ENCODE results near the gene STX8.

DNA sequence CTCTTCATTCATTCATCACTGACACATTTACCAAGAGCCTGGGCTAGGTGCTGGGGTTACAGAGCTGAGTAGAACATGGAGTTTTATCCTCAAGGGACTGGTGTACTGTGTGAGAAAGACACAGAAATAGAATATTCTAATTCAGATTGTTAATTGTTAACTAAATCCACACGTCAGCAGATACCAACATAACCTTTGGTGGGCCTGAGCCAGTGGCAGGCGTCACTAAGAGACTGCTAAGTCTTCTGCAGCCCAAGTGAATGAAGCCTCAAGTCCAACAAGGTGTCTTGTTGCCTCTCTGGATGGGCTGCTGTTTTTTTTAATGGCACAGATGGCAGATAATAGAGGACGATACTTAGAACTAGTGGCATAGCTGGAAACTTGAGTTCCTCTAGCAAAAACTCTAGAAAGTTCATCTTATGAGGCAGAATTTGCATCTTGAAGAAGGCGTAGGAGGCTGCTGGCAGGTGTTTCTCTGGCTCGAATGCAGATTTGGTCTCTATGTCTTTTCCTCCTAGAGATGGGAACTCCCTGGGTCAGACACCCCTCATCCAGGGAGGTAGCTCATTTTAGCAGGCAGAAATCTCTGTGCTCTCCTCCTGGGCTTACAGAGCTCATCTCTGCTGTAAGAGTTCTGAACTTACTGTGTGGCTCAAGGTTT, 374.8 kb downstream of the STX8 start:
- TF ChIP-seq, protein P1, sequence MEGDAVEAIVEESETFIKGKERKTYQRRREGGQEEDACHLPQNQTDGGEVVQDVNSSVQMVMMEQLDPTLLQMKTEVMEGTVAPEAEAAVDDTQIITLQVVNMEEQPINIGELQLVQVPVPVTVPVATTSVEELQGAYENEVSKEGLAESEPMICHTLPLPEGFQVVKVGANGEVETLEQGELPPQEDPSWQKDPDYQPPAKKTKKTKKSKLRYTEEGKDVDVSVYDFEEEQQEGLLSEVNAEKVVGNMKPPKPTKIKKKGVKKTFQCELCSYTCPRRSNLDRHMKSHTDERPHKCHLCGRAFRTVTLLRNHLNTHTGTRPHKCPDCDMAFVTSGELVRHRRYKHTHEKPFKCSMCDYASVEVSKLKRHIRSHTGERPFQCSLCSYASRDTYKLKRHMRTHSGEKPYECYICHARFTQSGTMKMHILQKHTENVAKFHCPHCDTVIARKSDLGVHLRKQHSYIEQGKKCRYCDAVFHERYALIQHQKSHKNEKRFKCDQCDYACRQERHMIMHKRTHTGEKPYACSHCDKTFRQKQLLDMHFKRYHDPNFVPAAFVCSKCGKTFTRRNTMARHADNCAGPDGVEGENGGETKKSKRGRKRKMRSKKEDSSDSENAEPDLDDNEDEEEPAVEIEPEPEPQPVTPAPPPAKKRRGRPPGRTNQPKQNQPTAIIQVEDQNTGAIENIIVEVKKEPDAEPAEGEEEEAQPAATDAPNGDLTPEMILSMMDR (IDR thresholded peaks at IDR 0.05) = no peak
- TF ChIP-seq RAD21 (IDR thresholded peaks at IDR 0.05; ENCODE audit: low read length) (no peak), POLR2AphosphoS5 (IDR thresholded peaks at IDR 0.05; ENCODE audit: low read depth, low read length) (no peak), TEAD4 (IDR thresholded peaks at IDR 0.05; ENCODE audit: borderline replicate concordance, insufficient read depth) (no peak), NFIC (IDR thresholded peaks at IDR 0.05; ENCODE audit: borderline replicate concordance) (no peak), GABPA (IDR thresholded peaks at IDR 0.05; ENCODE audit: low read depth) (no peak), MXI1 (IDR thresholded peaks at IDR 0.05; ENCODE audit: low read depth, low read length) (no peak), SIN3A (IDR thresholded peaks at IDR 0.05; ENCODE audit: borderline replicate concordance, low read depth, low read length) (no peak), SMC3 (IDR thresholded peaks at IDR 0.05; ENCODE audit: low read depth, low read length) (no peak), FOXJ3 (CRISPR knock-in tag; IDR thresholded peaks at IDR 0.05) (no peak), TAF1 (IDR thresholded peaks at IDR 0.05; ENCODE audit: borderline replicate concordance, low read depth, low read length) (no peak)
- TF ChIP-seq, protein P2, sequence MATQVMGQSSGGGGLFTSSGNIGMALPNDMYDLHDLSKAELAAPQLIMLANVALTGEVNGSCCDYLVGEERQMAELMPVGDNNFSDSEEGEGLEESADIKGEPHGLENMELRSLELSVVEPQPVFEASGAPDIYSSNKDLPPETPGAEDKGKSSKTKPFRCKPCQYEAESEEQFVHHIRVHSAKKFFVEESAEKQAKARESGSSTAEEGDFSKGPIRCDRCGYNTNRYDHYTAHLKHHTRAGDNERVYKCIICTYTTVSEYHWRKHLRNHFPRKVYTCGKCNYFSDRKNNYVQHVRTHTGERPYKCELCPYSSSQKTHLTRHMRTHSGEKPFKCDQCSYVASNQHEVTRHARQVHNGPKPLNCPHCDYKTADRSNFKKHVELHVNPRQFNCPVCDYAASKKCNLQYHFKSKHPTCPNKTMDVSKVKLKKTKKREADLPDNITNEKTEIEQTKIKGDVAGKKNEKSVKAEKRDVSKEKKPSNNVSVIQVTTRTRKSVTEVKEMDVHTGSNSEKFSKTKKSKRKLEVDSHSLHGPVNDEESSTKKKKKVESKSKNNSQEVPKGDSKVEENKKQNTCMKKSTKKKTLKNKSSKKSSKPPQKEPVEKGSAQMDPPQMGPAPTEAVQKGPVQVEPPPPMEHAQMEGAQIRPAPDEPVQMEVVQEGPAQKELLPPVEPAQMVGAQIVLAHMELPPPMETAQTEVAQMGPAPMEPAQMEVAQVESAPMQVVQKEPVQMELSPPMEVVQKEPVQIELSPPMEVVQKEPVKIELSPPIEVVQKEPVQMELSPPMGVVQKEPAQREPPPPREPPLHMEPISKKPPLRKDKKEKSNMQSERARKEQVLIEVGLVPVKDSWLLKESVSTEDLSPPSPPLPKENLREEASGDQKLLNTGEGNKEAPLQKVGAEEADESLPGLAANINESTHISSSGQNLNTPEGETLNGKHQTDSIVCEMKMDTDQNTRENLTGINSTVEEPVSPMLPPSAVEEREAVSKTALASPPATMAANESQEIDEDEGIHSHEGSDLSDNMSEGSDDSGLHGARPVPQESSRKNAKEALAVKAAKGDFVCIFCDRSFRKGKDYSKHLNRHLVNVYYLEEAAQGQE (IDR thresholded peaks at IDR 0.05; ENCODE audit: low read depth, low read length) = no peak

All from SK-N-SH (cell line).